Transverse colon (tissue), 4 donors: ENCODE data around the gene PCNX4. TPM values are rescaled to one million over a fixed set of nuclear protein-coding genes. Genes with fewer than 3 reads are reported as not detected.

ENCODE experiments used
- DNase-seq: peaks from one replicate; pipeline ENCODE4 v3.0.0-alpha.2; 2019
- H3K27ac ChIP-seq, 4 donors: fragments of 200-600 bp; sonication (generic); 2 replicates each; pipeline ENCODE4 v1.5.1; 2016 to 2018; ENCODE audit warnings: inconsistent platforms in 4 of 4
- H3K27me3 ChIP-seq: fragments of 200-600 bp; sonication (generic); 2 replicates; pipeline ENCODE4 v1.5.1; 2017; ENCODE audit warnings: inconsistent platforms
- H3K36me3 ChIP-seq, 4 donors: fragments of 200-600 bp; sonication (generic); 2 replicates each; pipeline ENCODE4 v1.5.1; 2017 to 2019; ENCODE audit warnings: inconsistent platforms in 4 of 4
- H3K4me1 ChIP-seq, 4 donors: fragments of 200-600 bp; sonication (generic); 2 replicates each; pipeline ENCODE4 v1.5.1; 2017 to 2020; ENCODE audit warnings: inconsistent platforms in 4 of 4
- H3K4me3 ChIP-seq, 4 donors: fragments of 200-600 bp; sonication (generic); 1 replicate in 1 of 4; 2 replicates in 3 of 4; pipeline versions ENCODE4 v1.5.1 to v1.6.1; 2017 to 2019; ENCODE audit warnings: inconsistent platforms in 4 of 4
- H3K9me3 ChIP-seq, 2 donors: fragments of 200-600 bp; sonication (generic); 2 replicates each; pipeline ENCODE4 v1.5.1; 2017 to 2019; ENCODE audit warnings: inconsistent platforms in 2 of 2
- EP300 ChIP-seq: sonication (generic); formaldehyde crosslinking; IDR thresholded peaks from one replicate; pipeline ENCODE4 v1.6.1; 2017; ENCODE audit warnings: antibody characterized with exemption, low read depth
- POLR2A ChIP-seq: fragments of 450-650 bp; IDR thresholded peaks from one replicate; pipeline ENCODE4 v1.6.1; 2016; ENCODE audit warnings: antibody characterized with exemption, mild to moderate bottlenecking, moderate library complexity
- POLR2AphosphoS5 ChIP-seq, 3 donors: sonication (generic); formaldehyde crosslinking; IDR thresholded peaks; one replicate each; pipeline ENCODE4 v1.6.1; 2016; ENCODE audit warnings: antibody characterized with exemption in 3 of 3
- WGBS, 2 donors: methylation state at CpG; one replicate each; pipeline ENCODE4 v1.1.5; 2018; ENCODE audit warnings: low coverage in 1 of 2; 5-methylcytosine and 5-hydroxymethylcytosine counted together
- in situ Hi-C, 4 donors: fragments of 200-750 bp; cut with MboI; loops; one replicate each; pipeline versions ENCODE4 v1.15.0 to v1.15.1; 2017; ENCODE audit warnings: low sequenced_read_pairs in 3 of 4, low pct_ligation_motif_present in 1 of 4, low pct_unique_long_range_greater_than_20kb in 1 of 4
- intact Hi-C: fragments of 100-400 bp; cut with DNase I; formaldehyde crosslinking; loops from one replicate; pipeline ENCODE4 v1.15.1; 2023; ENCODE audit warnings: low total_unique reads
- total RNA-seq, 4 donors: library from RNA; depleted of rRNA; stranded (reverse); fragments of >200 nt; gene quantifications; one replicate each; pipeline ENCODE4 v1.1.0, GENCODE V29; 2016
- TF ChIP-seq, protein P1 (sequence below), 5 experiments: fragments of 200-600 bp in 3 of 5; fragments of 450-650 bp in 2 of 5; sonication (generic) in 3 of 5; IDR thresholded peaks; 1 replicate in 2 of 5; 2 replicates in 3 of 5; pipeline ENCODE4 v1.5.1; 2016 to 2017; ENCODE audit warnings: antibody characterized with exemption in 5 of 5, inconsistent platforms in 3 of 5, mild to moderate bottlenecking in 2 of 5, moderate library complexity in 1 of 5

The PCNX4 gene
- total RNA-seq, 4 donors from 2014 or later = 32.9 to 118 (median 54.8) TPM

DNA sequence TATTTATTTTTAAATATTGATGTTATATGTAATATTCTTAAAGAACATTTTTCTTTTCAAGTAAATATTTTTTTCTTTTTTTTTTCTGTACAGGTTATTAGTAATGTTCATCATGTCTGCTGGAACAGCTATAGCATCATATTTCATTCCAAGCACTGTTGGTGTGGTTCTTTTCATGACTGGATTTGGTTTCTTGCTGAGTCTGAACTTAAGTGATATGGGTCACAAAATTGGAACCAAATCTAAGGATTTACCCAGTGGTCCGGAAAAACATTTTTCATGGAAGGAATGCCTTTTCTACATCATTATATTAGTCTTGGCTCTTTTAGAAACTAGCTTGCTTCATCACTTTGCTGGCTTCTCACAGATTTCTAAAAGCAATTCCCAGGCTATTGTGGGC is 23.2 kb downstream of the PCNX4 start:
- Histone ChIP-seq H3K4me3 (no peak overlapping the region), H3K4me1 (no peaks in the 10 kb centered on the region), H3K27me3 (no peaks in the 10 kb centered on the region), H3K27ac (no peak overlapping the region), H3K36me3 (peaks cover 0 to 43% (median 8%) of the 10 kb centered on the region in 4 donors), H3K9me3 (no peaks in the 10 kb centered on the region)
- TF ChIP-seq EP300 (no peak), POLR2AphosphoS5 (IDR thresholded peaks at IDR 0.05) (no peak), POLR2A (no peak)
- TF ChIP-seq, protein P1, sequence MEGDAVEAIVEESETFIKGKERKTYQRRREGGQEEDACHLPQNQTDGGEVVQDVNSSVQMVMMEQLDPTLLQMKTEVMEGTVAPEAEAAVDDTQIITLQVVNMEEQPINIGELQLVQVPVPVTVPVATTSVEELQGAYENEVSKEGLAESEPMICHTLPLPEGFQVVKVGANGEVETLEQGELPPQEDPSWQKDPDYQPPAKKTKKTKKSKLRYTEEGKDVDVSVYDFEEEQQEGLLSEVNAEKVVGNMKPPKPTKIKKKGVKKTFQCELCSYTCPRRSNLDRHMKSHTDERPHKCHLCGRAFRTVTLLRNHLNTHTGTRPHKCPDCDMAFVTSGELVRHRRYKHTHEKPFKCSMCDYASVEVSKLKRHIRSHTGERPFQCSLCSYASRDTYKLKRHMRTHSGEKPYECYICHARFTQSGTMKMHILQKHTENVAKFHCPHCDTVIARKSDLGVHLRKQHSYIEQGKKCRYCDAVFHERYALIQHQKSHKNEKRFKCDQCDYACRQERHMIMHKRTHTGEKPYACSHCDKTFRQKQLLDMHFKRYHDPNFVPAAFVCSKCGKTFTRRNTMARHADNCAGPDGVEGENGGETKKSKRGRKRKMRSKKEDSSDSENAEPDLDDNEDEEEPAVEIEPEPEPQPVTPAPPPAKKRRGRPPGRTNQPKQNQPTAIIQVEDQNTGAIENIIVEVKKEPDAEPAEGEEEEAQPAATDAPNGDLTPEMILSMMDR (IDR thresholded peaks at IDR 0.05) = no peak
- in situ Hi-C loops (no loop called here), intact Hi-C loops (no loop called here)
- no peak for DNase-seq
- 0 to 56% methylated on average over 1 of the region's 1 CpG for WGBS, 2 donors

DNA sequence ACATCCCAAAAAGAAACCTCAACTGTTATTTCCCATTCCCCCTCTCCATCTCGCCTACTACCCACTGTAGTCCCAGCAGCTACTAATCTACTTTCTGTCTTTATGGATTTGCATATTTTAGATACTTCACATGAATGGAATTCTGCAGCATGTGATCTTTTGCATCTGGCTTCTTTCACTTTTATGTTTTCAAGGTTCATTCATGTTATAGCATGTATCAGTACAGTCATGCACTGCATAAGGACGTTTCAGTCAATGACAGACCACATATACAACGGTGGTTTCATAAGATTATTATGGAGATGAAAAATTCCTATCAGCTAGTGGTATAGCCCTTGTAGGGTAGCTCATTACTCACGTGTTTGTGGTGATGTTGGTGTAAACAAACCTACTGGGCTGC is 24.5 kb downstream of the PCNX4 start:
- Histone ChIP-seq H3K9me3 (no peaks in the 10 kb centered on the region), H3K4me1 (no peaks in the 10 kb centered on the region), H3K4me3 (no peak overlapping the region), H3K27me3 (no peaks in the 10 kb centered on the region), H3K27ac (no peak overlapping the region), H3K36me3 (peaks cover 0 to 46% (median 10%) of the 10 kb centered on the region in 4 donors)
- 52 to 72% methylated on average over 2 to 4 of the region's 4 CpGs for WGBS, 2 donors
- in situ Hi-C loops (no loop called here), intact Hi-C loops (no loop called here)
- no peak for DNase-seq
- TF ChIP-seq, protein P1 (IDR thresholded peaks at IDR 0.05) = no peak
- TF ChIP-seq POLR2A (no peak), POLR2AphosphoS5 (IDR thresholded peaks at IDR 0.05) (no peak), EP300 (no peak)

- in situ Hi-C loops = no loop called here
- intact Hi-C loops = no loop called here
Observed at GRCh38 chr14:60125918-60126317, 34.2 kb downstream of the PCNX4 start.

DNA sequence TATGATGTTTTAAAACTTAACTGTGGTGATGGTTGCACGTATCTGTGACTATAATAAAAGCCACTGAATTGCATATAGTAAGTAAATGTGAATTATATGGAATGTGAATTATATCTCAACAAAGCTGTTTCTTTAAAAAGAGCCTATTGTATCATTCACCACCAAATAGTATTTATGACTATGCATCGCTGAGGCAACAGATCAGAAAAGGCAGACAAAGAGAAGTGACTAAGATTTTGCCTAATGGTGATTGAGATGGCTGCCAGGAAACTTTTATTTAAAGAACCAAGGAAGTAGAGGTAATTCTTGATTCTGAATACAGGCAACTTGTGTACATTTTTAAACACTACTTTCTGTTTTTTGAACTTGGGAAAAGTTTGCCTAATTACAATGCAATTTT is 41.8 kb downstream of the PCNX4 start:
- WGBS, 2 donors = 74 to 85% methylated on average over 2 of the region's 2 CpGs
- Histone ChIP-seq H3K27me3 (no peaks in the 10 kb centered on the region), H3K4me3 (no peak overlapping the region), H3K27ac (no peak overlapping the region), H3K9me3 (no peaks in the 10 kb centered on the region), H3K4me1 (no peaks in the 10 kb centered on the region), H3K36me3 (no peaks in the 10 kb centered on the region)
- intact Hi-C loops (no loop called here), in situ Hi-C loops (no loop called here)
- DNase-seq = no peak
- TF ChIP-seq, protein P1 (IDR thresholded peaks at IDR 0.05) = no peak
- no peak for TF ChIP-seq POLR2A
- no peak for TF ChIP-seq EP300
- TF ChIP-seq POLR2AphosphoS5 (IDR thresholded peaks at IDR 0.05) = no peak

More at GRCh38 chr14:60125918-60126317, 34.2 kb downstream of the PCNX4 start:
- no peaks in the 10 kb centered on the region for H3K4me1 ChIP-seq
- H3K36me3 ChIP-seq = peaks cover 0 to 62% (median 25%) of the 10 kb centered on the region in 4 donors
- H3K27me3 ChIP-seq = no peaks in the 10 kb centered on the region
- H3K4me3 ChIP-seq = no peak overlapping the region
- TF ChIP-seq, protein P1 (IDR thresholded peaks at IDR 0.05) = no peak
- TF ChIP-seq POLR2AphosphoS5 (IDR thresholded peaks at IDR 0.05) (no peak), EP300 (no peak), POLR2A (no peak)
- H3K9me3 ChIP-seq = no peaks in the 10 kb centered on the region
- no peak overlapping the region for H3K27ac ChIP-seq
- DNase-seq = no peak
